Endothelial cell of umbilical vein (primary cell): Measurements from ENCODE around the gene YEATS4. TPM values are rescaled to one million over a fixed set of nuclear protein-coding genes. Genes with fewer than 3 reads are reported as not detected.

Experiments used
- BruUV-seq: library from RNA; stranded (reverse); fragments of 400-500 nt; replicated peaks from 2 replicates; lab custom pipeline; 2021; lab: Mats Ljungman, UMichigan
- CTCF ChIA-PET: fragments of 300-600, 350-600 bp; sonication (Branson Sonifier 250); formaldehyde crosslinking; loops from one replicate; lab custom pipeline; 2021; ENCODE audit warnings: antibody characterized with exemption, inconsistent platforms; lab: Charles Lee
- POLR2A ChIA-PET: fragments of 300-600, 350-600 bp; sonication (Branson Sonifier 250); formaldehyde crosslinking; loops from one replicate; lab custom pipeline; 2021; ENCODE audit warnings: antibody characterized with exemption, inconsistent platforms; lab: Charles Lee
- DNase-seq: peaks from one replicate; pipeline ENCODE4 v3.0.0-alpha.2; 2011; ENCODE audit warnings: low read depth, low spot score
- FAIRE-seq: peaks from 2 replicates; lab custom pipeline; 2011; peaks lifted over from hg19 to GRCh38; lab: Jason Lieb, UNC
- H2AFZ ChIP-seq: 2 replicates; pipeline ENCODE4 v1.6.0; 2012; ENCODE audit warnings: low read depth, low read length, control low read depth, inconsistent platforms
- H3K27ac ChIP-seq: 2 replicates; pipeline ENCODE4 v1.5.1; 2011; ENCODE audit warnings: low read depth, mild to moderate bottlenecking, control low read depth, low read length, moderate library complexity; ENCODE audit not compliant: insufficient read depth
- H3K27me3 ChIP-seq, 2 experiments: 2 replicates each; pipeline versions ENCODE4 v1.6.0 to v1.6.1; 2011; ENCODE audit warnings: low read length in 2 of 2, mixed read lengths in 1 of 2; ENCODE audit not compliant: control insufficient read depth in 2 of 2, insufficient read depth in 2 of 2
- H3K36me3 ChIP-seq, 2 experiments: 2 replicates in 1 of 2; 3 replicates in 1 of 2; pipeline ENCODE4 v1.5.1; 2011; ENCODE audit warnings: low read length in 2 of 2, mild to moderate bottlenecking in 1 of 2, moderate library complexity in 1 of 2; ENCODE audit not compliant: control insufficient read depth in 2 of 2, insufficient read depth in 2 of 2; ENCODE audit errors: extremely low read depth in 1 of 2
- H3K4me1 ChIP-seq: 3 replicates; pipeline ENCODE4 v1.5.1; 2011; ENCODE audit warnings: mild to moderate bottlenecking, low read length; ENCODE audit not compliant: control insufficient read depth, insufficient read depth; ENCODE audit errors: extremely low read depth
- H3K4me2 ChIP-seq: 2 replicates; pipeline ENCODE4 v1.6.1; 2011; ENCODE audit warnings: low read length, control low read depth, mixed read lengths; ENCODE audit not compliant: insufficient read depth
- H3K4me3 ChIP-seq, 3 experiments: fragments of 200-600 bp in 1 of 3; sonication (generic), shearing (Covaris generic) in 1 of 3; replicated peaks in 1 of 3; 2 replicates each; pipeline ENCODE4 v1.5.1; 2011 to 2016; ENCODE audit warnings: control low read depth in 3 of 3, low read length in 3 of 3, mild to moderate bottlenecking in 2 of 3, inconsistent platforms in 1 of 3, low read depth in 1 of 3, moderate library complexity in 1 of 3; ENCODE audit not compliant: insufficient read depth in 1 of 3
- H3K79me2 ChIP-seq: 2 replicates; pipeline ENCODE4 v1.6.0; 2012; ENCODE audit warnings: low read length, inconsistent platforms; ENCODE audit not compliant: control insufficient read depth, insufficient read depth
- H3K9ac ChIP-seq: replicated peaks from 2 replicates; pipeline ENCODE3; 2011; ENCODE audit warnings: low read length, control low read depth; ENCODE audit not compliant: insufficient read depth; ENCODE audit errors: extremely low read depth
- H3K9me1 ChIP-seq: replicated peaks from 3 replicates; pipeline ENCODE4 v1.6.0; 2011; ENCODE audit warnings: mild to moderate bottlenecking, low read length; ENCODE audit not compliant: control insufficient read depth, insufficient read depth; ENCODE audit errors: extremely low read depth
- H3K9me3 ChIP-seq: replicated peaks from 2 replicates; pipeline ENCODE4 v1.5.1; 2012; ENCODE audit warnings: low read length, inconsistent platforms; ENCODE audit not compliant: control insufficient read depth, insufficient read depth
- H4K20me1 ChIP-seq: replicated peaks from 2 replicates; pipeline ENCODE3; 2011; ENCODE audit warnings: mild to moderate bottlenecking, low read length; ENCODE audit not compliant: control insufficient read depth, insufficient read depth; ENCODE audit errors: extremely low read depth
- CTCF ChIP-seq, 2 donors: IDR thresholded peaks; 1 replicate in 1 of 2; 2 replicates in 1 of 2; pipeline ENCODE4 v1.5.1; 2011; ENCODE audit warnings: low read length in 2 of 2, mild to moderate bottlenecking in 2 of 2, moderate library complexity in 2 of 2, control low read depth in 1 of 2, inconsistent platforms in 1 of 2, low read depth in 1 of 2; ENCODE audit not compliant: insufficient read depth in 1 of 2; ENCODE audit errors: extremely low read depth in 1 of 2
- EZH2 ChIP-seq: IDR thresholded peaks from 2 replicates; pipeline ENCODE4 v1.6.1; 2012; ENCODE audit warnings: borderline replicate concordance, low read depth, mild to moderate bottlenecking, moderate library complexity, low read length, inconsistent platforms; ENCODE audit not compliant: severe bottlenecking
- FOS ChIP-seq: IDR thresholded peaks from 2 replicates; pipeline ENCODE4 v1.6.1; 2011; ENCODE audit warnings: mild to moderate bottlenecking, low read length, moderate library complexity, borderline replicate concordance; ENCODE audit not compliant: insufficient read depth
- GATA2 ChIP-seq: IDR thresholded peaks from 2 replicates; pipeline ENCODE4 v1.7.0; 2011; ENCODE audit warnings: low read depth, mild to moderate bottlenecking, moderate library complexity, mixed read lengths, low read length; ENCODE audit not compliant: insufficient read length, insufficient read depth
- JUN ChIP-seq: IDR thresholded peaks from 2 replicates; pipeline ENCODE4 v1.6.1; 2011; ENCODE audit warnings: borderline replicate concordance, low read depth; ENCODE audit not compliant: insufficient read length, insufficient read depth
- MAX ChIP-seq: IDR thresholded peaks from 2 replicates; pipeline ENCODE4 v1.6.1; 2011; ENCODE audit not compliant: insufficient read depth, insufficient read length
- MYC ChIP-seq: IDR thresholded peaks from one replicate; pipeline ENCODE4 v1.6.1; 2011; ENCODE audit warnings: mild to moderate bottlenecking, low read depth, low read length
- POLR2A ChIP-seq: IDR thresholded peaks from 2 replicates; pipeline ENCODE4 v1.6.1; 2012; ENCODE audit warnings: low read depth, mild to moderate bottlenecking, control low read depth, low read length
- POLR2AphosphoS5 ChIP-seq: IDR thresholded peaks from 2 replicates; pipeline ENCODE4 v1.6.1; 2012; ENCODE audit warnings: low read depth, mild to moderate bottlenecking, control low read depth, low read length, moderate library complexity; ENCODE audit not compliant: insufficient read depth
- dilution Hi-C: fragments of 300-500 bp; cut with MboI; formaldehyde crosslinking; loops from one replicate; pipeline ENCODE4 v1.15.0; 2019; ENCODE audit warnings: low sequenced_read_pairs; ENCODE audit not compliant: extremely low pct_ligation_motif_present
- intact Hi-C: fragments of 100-400 bp; cut with micrococcal nuclease; formaldehyde crosslinking; loops from one replicate; pipeline ENCODE4 v1.10.0; 2022
- polyA plus RNA-seq, 4 experiments: library from polyadenylated mRNA; depleted of rRNA in 3 of 4; stranded (reverse) in 3 of 4; unstranded in 1 of 4; fragments of >200 nt; gene quantifications; 2 replicates each; pipeline versions ENCODE4 v1.2.1 to v1.2.3, GENCODE V29; 2011 to 2012; ENCODE audit warnings: missing spikeins in 1 of 4
- total RNA-seq: library from RNA; stranded (reverse); gene quantifications from 2 replicates; pipeline ENCODE4 v1.2.3, GENCODE V29; 2021

The YEATS4 gene
- total and polyA plus RNA-seq, 2 donors (not counting 3 experiments of a cell fraction or from before 2014, with no cell fraction given): 13.6 to 16.7 TPM

- no peak for DNase-seq
- Histone ChIP-seq H3K4me3 (no peak overlapping the region), H3K79me2 (no peaks in the 10 kb centered on the region), H3K36me3 (no peaks in the 10 kb centered on the region), H3K9me1 (no peaks in the 10 kb centered on the region), H4K20me1 (no peaks in the 10 kb centered on the region), H2AFZ (no peak overlapping the region), H3K4me1 (no peaks in the 10 kb centered on the region), H3K27ac (no peak overlapping the region), H3K9ac (no peak overlapping the region), H3K4me2 (no peak overlapping the region), H3K27me3 (no peaks in the 10 kb centered on the region), H3K9me3 (no peaks in the 10 kb centered on the region)
- CTCF ChIA-PET: no interaction called here
- dilution Hi-C loops (no loop called here), intact Hi-C loops (no loop called here)
- FAIRE-seq: no peak
- TF ChIP-seq CTCF (IDR thresholded peaks at IDR 0.05; ENCODE audit: extremely low read depth in 1 of 2, insufficient read depth in 1 of 2, low read depth in 1 of 2, low read length in 2 of 2) (no peak), MYC (no peak), MAX (no peak), JUN (no peak), FOS (no peak), EZH2 (no peak), POLR2A (no peak), GATA2 (no peak), POLR2AphosphoS5 (no peak)
- POLR2A ChIA-PET: no interaction called here
- BruUV-seq: no TSS peak
These were observed 65.9 kb downstream of the YEATS4 start for GRCh38 chr12:69425417-69425816.
